H1 (cell line): ENCODE results near the gene BAD. TPM values are rescaled to one million over a fixed set of nuclear protein-coding genes. Genes with fewer than 3 reads are reported as not detected.

ENCODE experiments used
- CBX5 ChIP-seq: fragments of 300-800, 300-1000 bp; sonication (generic); IDR thresholded peaks from 2 replicates; pipeline ENCODE4 v1.7.1; 2016; ENCODE audit warnings: antibody characterized with exemption, low read length, low read depth
- EZH2 ChIP-seq: fragments of 200-600 bp; sonication (generic); IDR thresholded peaks from 2 replicates; pipeline ENCODE4 v1.7.1; 2012; ENCODE audit warnings: low read depth, mild to moderate bottlenecking, moderate library complexity, low read length, inconsistent platforms; ENCODE audit not compliant: severe bottlenecking
- POLR2AphosphoS5 ChIP-seq: IDR thresholded peaks from 2 replicates; pipeline ENCODE4 v1.6.1; 2011; ENCODE audit warnings: low read depth, low read length
- SAP30 ChIP-seq: fragments of 300-600 bp; sonication (generic); IDR thresholded peaks from 2 replicates; pipeline ENCODE4 v1.7.1; 2012; ENCODE audit warnings: low read length, moderate library complexity, mild to moderate bottlenecking, inconsistent platforms; ENCODE audit not compliant: insufficient read depth, insufficient replicate concordance
- TAF7 ChIP-seq: optimal IDR thresholded peaks from 2 replicates; pipeline ENCODE3; 2011; ENCODE audit warnings: low read depth, mild to moderate bottlenecking, inconsistent platforms, low read length, moderate library complexity, borderline replicate concordance
- polyA plus RNA-seq, 7 experiments: library from polyadenylated mRNA; depleted of rRNA in 3 of 7; stranded (reverse) in 5 of 7; unstranded in 2 of 7; fragments of >200 nt in 5 of 7; fragments of 200-250 nt in 2 of 7; gene quantifications; 1 replicate in 5 of 7; 2 replicates in 1 of 7; 4 replicates in 1 of 7; pipeline versions ENCODE4 v1.2.1 to v1.2.3, GENCODE V29; 2011 to 2013; ENCODE audit warnings: missing spikeins in 2 of 7, mixed read lengths in 2 of 7
- total RNA-seq: library from RNA; stranded (reverse); fragmentation: NEBNext Ultra II Directional; extraction: Animal tissue kit (Norgen Biotek cat#: 25700); gene quantifications from 2 replicates; pipeline ENCODE4 v1.2.1, GENCODE V29; 2021

BAD gene
- total and polyA plus RNA-seq, 2 of the 8 experiments (the other 6 are each of a cell fraction or from before 2014, with no cell fraction given), result 23.1 to 33.7 TPM

DNA sequence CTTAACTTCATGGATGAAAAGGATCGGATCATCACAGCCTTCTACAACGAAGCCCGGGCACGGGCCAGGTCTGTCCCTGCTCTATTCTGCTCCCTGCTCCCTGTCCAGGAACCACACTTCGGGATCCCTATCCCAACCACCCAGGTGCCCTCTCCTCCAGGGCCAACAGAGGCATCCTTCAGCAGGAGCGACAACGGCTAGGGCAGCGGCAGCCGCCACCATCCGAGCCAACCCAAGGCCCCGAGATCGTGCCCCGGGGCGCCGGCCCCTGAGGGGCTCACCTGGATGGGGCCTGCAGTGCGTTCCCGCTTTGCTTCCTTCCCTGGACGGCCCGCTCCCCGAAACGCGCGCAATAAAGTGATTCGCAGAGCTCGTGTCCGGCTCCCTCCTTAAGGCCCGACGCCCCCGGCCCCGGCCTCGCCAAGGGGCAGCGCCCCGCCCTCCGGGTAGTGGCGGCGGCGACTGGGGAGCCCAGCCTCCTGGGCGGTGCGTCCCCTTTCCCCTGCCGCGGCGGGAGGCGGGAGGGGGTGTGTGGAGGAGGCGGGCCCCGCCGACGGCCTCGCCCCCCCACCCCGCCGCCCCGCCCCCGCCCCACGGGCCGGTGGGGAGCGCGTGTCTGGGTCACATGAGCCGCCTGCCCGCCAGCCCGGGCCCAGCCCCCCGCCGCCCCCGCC lies 50.4 kb downstream of the BAD start, which contains the start of gene VEGFB (continued):
- TF ChIP-seq SAP30, result no peak
- no peak for TF ChIP-seq TAF7
- no peak for TF ChIP-seq POLR2AphosphoS5
- TF ChIP-seq CBX5, result no peak
- peak; percentile 3 for TF ChIP-seq EZH2
